Suprapubic skin (tissue), 4 donors: ENCODE measurements around the gene RNASET2. TPM values are rescaled to one million over a fixed set of nuclear protein-coding genes. Genes with fewer than 3 reads are reported as not detected.
"Not testable (repeated sequence)": the region's sequence is repeated elsewhere in the genome, so short reads cannot be mapped to it uniquely, and the experiment has no call there.

Source experiments
- DNase-seq, 2 donors: peaks; one replicate each; pipeline ENCODE4 v3.0.0-alpha.2; 2019; ENCODE audit warnings: low spot score in 2 of 2
- H3K27ac ChIP-seq: fragments of 200-600 bp; sonication (generic); one replicate; pipeline ENCODE4 v1.5.1; 2019
- H3K27me3 ChIP-seq: fragments of 200-600 bp; sonication (generic); one replicate; pipeline ENCODE4 v1.5.1; 2019
- H3K36me3 ChIP-seq: fragments of 200-600 bp; sonication (generic); one replicate; pipeline ENCODE4 v1.5.1; 2019
- H3K4me1 ChIP-seq: fragments of 200-600 bp; sonication (generic); one replicate; pipeline ENCODE4 v1.5.1; 2019
- H3K4me3 ChIP-seq: fragments of 200-600 bp; sonication (generic); one replicate; pipeline ENCODE4 v1.5.1; 2019; ENCODE audit warnings: mild to moderate bottlenecking
- H3K9me3 ChIP-seq: fragments of 200-600 bp; sonication (generic); one replicate; pipeline ENCODE4 v1.5.1; 2019
- CTCF ChIP-seq, 2 donors: fragments of 200-600 bp in 1 of 2; fragments of 450-650 bp in 1 of 2; sonication (generic) in 1 of 2; IDR thresholded peaks; one replicate each; pipeline ENCODE4 v1.5.1; 2016 to 2019; ENCODE audit warnings: antibody characterized with exemption in 2 of 2, mild to moderate bottlenecking in 1 of 2, moderate library complexity in 1 of 2
- EP300 ChIP-seq: sonication (generic); formaldehyde crosslinking; IDR thresholded peaks from one replicate; pipeline ENCODE4 v1.6.1; 2017; ENCODE audit warnings: antibody characterized with exemption
- POLR2A ChIP-seq, 2 donors: fragments of 450-650 bp; IDR thresholded peaks; one replicate each; pipeline ENCODE4 v1.6.1; 2017; ENCODE audit warnings: antibody characterized with exemption in 2 of 2, mild to moderate bottlenecking in 2 of 2, moderate library complexity in 2 of 2
- POLR2AphosphoS5 ChIP-seq, 3 donors: sonication (generic); formaldehyde crosslinking; IDR thresholded peaks; one replicate each; pipeline ENCODE4 v1.6.1; 2017; ENCODE audit warnings: antibody characterized with exemption in 3 of 3
- WGBS: methylation state at CpG from one replicate; pipeline ENCODE4 v1.1.5; 2018; 5-methylcytosine and 5-hydroxymethylcytosine counted together
- total RNA-seq, 4 donors: library from RNA; depleted of rRNA; stranded (reverse); fragments of >200 nt; gene quantifications; one replicate each; pipeline ENCODE4 v1.1.0, GENCODE V29; 2016

The RNASET2 gene
- total RNA-seq, 4 donors from 2014 or later = 36.3 to 62.5 (median 53.9) TPM

GRCh38 chr6:166924531-166924930 lies 31.8 kb downstream of the RNASET2 start:
- Histone ChIP-seq H3K27ac (no peak overlapping the region), H3K4me3 (no peak overlapping the region), H3K4me1 (no peaks in the 10 kb centered on the region), H3K27me3 (no peaks in the 10 kb centered on the region), H3K36me3 (peaks cover 9% of the 10 kb centered on the region), H3K9me3 (no peaks in the 10 kb centered on the region)
- DNase-seq = no peak
- TF ChIP-seq CTCF (IDR thresholded peaks at IDR 0.05) (no peak), POLR2AphosphoS5 (IDR thresholded peaks at IDR 0.05) (no peak), EP300 (no peak), POLR2A (IDR thresholded peaks at IDR 0.05) (no peak)
- 96% methylated on average over 9 of the region's 9 CpGs for WGBS

GRCh38 chr6:166922937-166923336 lies 33.4 kb downstream of the RNASET2 start:
- Histone ChIP-seq H3K36me3 (no peaks in the 10 kb centered on the region), H3K27me3 (no peaks in the 10 kb centered on the region), H3K4me3 (no peak overlapping the region), H3K4me1 (no peaks in the 10 kb centered on the region), H3K9me3 (no peaks in the 10 kb centered on the region), H3K27ac (no peak overlapping the region)
- no peak for DNase-seq
- TF ChIP-seq POLR2A (IDR thresholded peaks at IDR 0.05) (no peak), EP300 (no peak), CTCF (IDR thresholded peaks at IDR 0.05) (no peak), POLR2AphosphoS5 (IDR thresholded peaks at IDR 0.05) (no peak)
- 96% methylated on average over 7 of the region's 7 CpGs for WGBS

GRCh38 chr6:166921570-166921969 lies 34.8 kb downstream of the RNASET2 start:
- 93% methylated on average over 3 of the region's 3 CpGs for WGBS
- TF ChIP-seq POLR2A (IDR thresholded peaks at IDR 0.05) (no peak), CTCF (IDR thresholded peaks at IDR 0.05) (no peak), EP300 (no peak), POLR2AphosphoS5 (IDR thresholded peaks at IDR 0.05) (no peak)
- no peak overlapping the region for H3K4me3 ChIP-seq
- H3K9me3 ChIP-seq = no peaks in the 10 kb centered on the region
- no peaks in the 10 kb centered on the region for H3K4me1 ChIP-seq
- no peaks in the 10 kb centered on the region for H3K27me3 ChIP-seq
- no peak overlapping the region for H3K27ac ChIP-seq
- DNase-seq = no peak
- no peaks in the 10 kb centered on the region for H3K36me3 ChIP-seq

- Histone ChIP-seq H3K36me3 (no peaks in the 10 kb centered on the region), H3K27me3 (no peaks in the 10 kb centered on the region), H3K27ac (no peak overlapping the region), H3K4me1 (no peaks in the 10 kb centered on the region), H3K9me3 (no peaks in the 10 kb centered on the region), H3K4me3 (no peak overlapping the region)
- no peak for DNase-seq
- WGBS = 97% methylated on average over 2 of the region's 2 CpGs
- TF ChIP-seq POLR2A (IDR thresholded peaks at IDR 0.05) = no peak
- TF ChIP-seq POLR2AphosphoS5 (IDR thresholded peaks at IDR 0.05) = no peak
- no peak for TF ChIP-seq EP300
- TF ChIP-seq CTCF (IDR thresholded peaks at IDR 0.05) = no peak
Observed at GRCh38 chr6:166916824-166917223, 39.5 kb downstream of the RNASET2 start.

GRCh38 chr6:166915484-166915883 lies 40.9 kb downstream of the RNASET2 start:
- not testable (repeated sequence) for DNase-seq, H3K4me1 ChIP-seq
- 76% methylated on average over 8 of the region's 8 CpGs for WGBS

GRCh38 chr6:166914952-166915351 lies 41.4 kb downstream of the RNASET2 start:
- H3K36me3 ChIP-seq, H3K4me1 ChIP-seq, H3K9me3 ChIP-seq, H3K27me3 ChIP-seq, H3K27ac ChIP-seq, H3K4me3 ChIP-seq, DNase-seq: not testable (repeated sequence)
- WGBS = 83% methylated on average over 3 of the region's 3 CpGs

More at GRCh38 chr6:166915484-166915883, 40.9 kb downstream of the RNASET2 start:
- H3K27me3 ChIP-seq, H3K4me3 ChIP-seq, H3K9me3 ChIP-seq, H3K36me3 ChIP-seq, H3K27ac ChIP-seq: not testable (repeated sequence)
